Right atrium auricular region (tissue), 2 donors: ENCODE data around the gene PRR15. TPM values are rescaled to one million over a fixed set of nuclear protein-coding genes. Genes with fewer than 3 reads are reported as not detected.

Experiments
- DNase-seq: peaks from one replicate; pipeline ENCODE4 v3.0.0-alpha.2; 2019; ENCODE audit warnings: low spot score
- H3K27ac ChIP-seq, 2 donors: fragments of 200-600 bp; sonication (generic); 1 replicate in 1 of 2; 2 replicates in 1 of 2; pipeline ENCODE4 v1.5.1; 2016 to 2019
- H3K27me3 ChIP-seq, 2 donors: fragments of 200-600 bp; sonication (generic); one replicate each; pipeline versions ENCODE4 v1.5.1 to v1.6.0; 2017 to 2019
- H3K36me3 ChIP-seq: fragments of 200-600 bp; sonication (generic); one replicate; pipeline ENCODE4 v1.5.1; 2016
- H3K4me1 ChIP-seq, 2 donors: fragments of 200-600 bp; sonication (generic); one replicate each; pipeline versions ENCODE4 v1.5.1 to v1.6.0; 2017 to 2019
- H3K4me3 ChIP-seq, 2 donors: fragments of 200-600 bp; sonication (generic); 1 replicate in 1 of 2; 2 replicates in 1 of 2; pipeline ENCODE4 v1.5.1; 2017 to 2019; ENCODE audit warnings: mild to moderate bottlenecking in 1 of 2, moderate library complexity in 1 of 2
- H3K9me3 ChIP-seq, 2 donors: fragments of 200-600 bp; sonication (generic); one replicate each; pipeline ENCODE4 v1.5.1; 2019
- CTCF ChIP-seq, 2 donors: fragments of 200-600 bp; sonication (generic); IDR thresholded peaks; one replicate each; pipeline ENCODE4 v1.5.1; 2019; ENCODE audit warnings: antibody characterized with exemption in 2 of 2
- total RNA-seq, 2 donors: library from RNA; depleted of rRNA; stranded (reverse); fragments of >200 nt; gene quantifications; one replicate each; pipeline ENCODE4 v1.1.0, GENCODE V29; 2016

Gene PRR15
- total RNA-seq, 2 donors from 2014 or later = 4.2 to 26.3 TPM

GRCh38 chr7:29606830-29607229 is 43.2 kb downstream of the PRR15 start:
- no peak for DNase-seq
- Histone ChIP-seq H3K9me3 (no peaks in the 10 kb centered on the region), H3K36me3 (no peaks in the 10 kb centered on the region), H3K4me1 (no peaks in the 10 kb centered on the region), H3K27ac (no peak overlapping the region), H3K27me3 (no peaks in the 10 kb centered on the region), H3K4me3 (no peak overlapping the region)
- no peak for TF ChIP-seq CTCF (IDR thresholded peaks at IDR 0.05)

GRCh38 chr7:29607259-29607658 is 43.6 kb downstream of the PRR15 start:
- Histone ChIP-seq H3K4me3 (no peak overlapping the region), H3K36me3 (no peaks in the 10 kb centered on the region), H3K27me3 (no peaks in the 10 kb centered on the region), H3K27ac (no peak overlapping the region), H3K9me3 (no peaks in the 10 kb centered on the region), H3K4me1 (no peaks in the 10 kb centered on the region)
- DNase-seq = no peak
- TF ChIP-seq CTCF (IDR thresholded peaks at IDR 0.05) = no peak

- Histone ChIP-seq H3K36me3 (no peaks in the 10 kb centered on the region), H3K4me3 (no peak overlapping the region), H3K4me1 (no peaks in the 10 kb centered on the region), H3K9me3 (no peaks in the 10 kb centered on the region), H3K27ac (no peak overlapping the region), H3K27me3 (no peaks in the 10 kb centered on the region)
- no peak for TF ChIP-seq CTCF (IDR thresholded peaks at IDR 0.05)
- no peak for DNase-seq
Measured at GRCh38 chr7:29607889-29608288, 44.3 kb downstream of the PRR15 start.

- no peaks in the 10 kb centered on the region for H3K9me3 ChIP-seq
- no peak for DNase-seq
- no peak overlapping the region for H3K27ac ChIP-seq
- H3K36me3 ChIP-seq = no peaks in the 10 kb centered on the region
- H3K4me3 ChIP-seq = no peak overlapping the region
- peak; percentile 45 to 69 for TF ChIP-seq CTCF (IDR thresholded peaks at IDR 0.05)
- no peaks in the 10 kb centered on the region for H3K27me3 ChIP-seq
- H3K4me1 ChIP-seq = no peaks in the 10 kb centered on the region
Measured at GRCh38 chr7:29609162-29610037, 45.8 kb downstream of the PRR15 start.

GRCh38 chr7:29610086-29610485 is 46.5 kb downstream of the PRR15 start:
- H3K27ac ChIP-seq = no peak overlapping the region
- no peak for DNase-seq
- no peaks in the 10 kb centered on the region for H3K4me1 ChIP-seq
- no peaks in the 10 kb centered on the region for H3K27me3 ChIP-seq
- TF ChIP-seq CTCF (IDR thresholded peaks at IDR 0.05) = peak in 1 of 2 donors; percentile 2
- no peak overlapping the region for H3K4me3 ChIP-seq
- no peaks in the 10 kb centered on the region for H3K9me3 ChIP-seq
- H3K36me3 ChIP-seq = no peaks in the 10 kb centered on the region
